K562 (cell line): ENCODE data around the gene HMCN2.

Experiments used
- ATF1 ChIP-seq, 2 experiments: fragments of 450-650 bp in 1 of 2; IDR thresholded peaks; 2 replicates each; pipeline ENCODE4 v1.6.1; 2016; ENCODE audit warnings: missing compliant biosample characterization in 1 of 2, missing genetic modification characterization in 1 of 2
- CTCF ChIP-seq, 3 experiments: IDR thresholded peaks in 2 of 3; conservative IDR thresholded peaks in 1 of 3; 2 replicates each; pipeline ENCODE4 v1.5.1; 2011 to 2012; ENCODE audit warnings: low read length in 3 of 3, mild to moderate bottlenecking in 3 of 3, control low read depth in 2 of 3, improper control_type of control experiment in 1 of 3, inconsistent platforms in 1 of 3, low read depth in 1 of 3, mixed read lengths in 1 of 3, moderate library complexity in 1 of 3; ENCODE audit not compliant: insufficient read depth in 2 of 3
- EP300 ChIP-seq: IDR thresholded peaks from 2 replicates; pipeline ENCODE4 v1.6.1; 2012; ENCODE audit warnings: low read length, improper control_type of control experiment
- MAX ChIP-seq: sonication (generic); formaldehyde crosslinking; IDR thresholded peaks from 2 replicates; pipeline ENCODE4 v1.9.0; 2022; ENCODE audit warnings: mild to moderate bottlenecking, missing genetic modification reagents
- NRF1 ChIP-seq, 2 experiments: fragments of 450-650 bp; IDR thresholded peaks in 1 of 2; conservative IDR thresholded peaks in 1 of 2; 2 replicates each; pipeline ENCODE4 v1.6.1; 2014; ENCODE audit warnings: mild to moderate bottlenecking in 2 of 2
- U2AF1 ChIP-seq: fragments of 200-400 bp; formaldehyde crosslinking; optimal IDR thresholded peaks from 2 replicates; pipeline ENCODE3; 2017; ENCODE audit warnings: mild to moderate bottlenecking, low read depth, low read length, moderate library complexity
- ZNF592 ChIP-seq: fragments of 450-650 bp; IDR thresholded peaks from 2 replicates; pipeline ENCODE4 v1.6.1; 2017; ENCODE audit warnings: antibody characterized with exemption, mild to moderate bottlenecking

- TF ChIP-seq EP300: no peak
- no peak; a peak in 1 of 6 replicates for TF ChIP-seq CTCF (IDR thresholded peaks at IDR 0.05 in 2 of 3, conservative IDR thresholded peaks at IDR 0.05 in 1 of 3; ENCODE audit: insufficient read depth in 2 of 3, low read depth in 1 of 3, low read length in 3 of 3)
- TF ChIP-seq U2AF1: no peak
- TF ChIP-seq NRF1 (conservative IDR thresholded peaks at IDR 0.05 in 1 of 2, IDR thresholded peaks at IDR 0.05 in 1 of 2): no peak
- TF ChIP-seq ZNF592: no peak
- no peak for TF ChIP-seq MAX (CRISPR knock-in tag)
- no peak for TF ChIP-seq ATF1 (CRISPR knock-in tag; IDR thresholded peaks at IDR 0.05)
- no peak for TF ChIP-seq ATF1 (tag; IDR thresholded peaks at IDR 0.05)
Measured at GRCh38 chr9:130426467-130426773, 160.9 kb downstream of the HMCN2 start.
